Measurements from ENCODE around the gene FSCN2. TPM values are rescaled to one million over a fixed set of nuclear protein-coding genes. Genes with fewer than 3 reads are reported as not detected.

Gene FSCN2
- polyA plus RNA-seq, 10 donors = 1.6 to 3.8 (median 2.3) TPM

- no peak for DNase-seq
Measured at GRCh38 chr17:81556175-81556691, 28.1 kb downstream of the FSCN2 start.

DNA sequence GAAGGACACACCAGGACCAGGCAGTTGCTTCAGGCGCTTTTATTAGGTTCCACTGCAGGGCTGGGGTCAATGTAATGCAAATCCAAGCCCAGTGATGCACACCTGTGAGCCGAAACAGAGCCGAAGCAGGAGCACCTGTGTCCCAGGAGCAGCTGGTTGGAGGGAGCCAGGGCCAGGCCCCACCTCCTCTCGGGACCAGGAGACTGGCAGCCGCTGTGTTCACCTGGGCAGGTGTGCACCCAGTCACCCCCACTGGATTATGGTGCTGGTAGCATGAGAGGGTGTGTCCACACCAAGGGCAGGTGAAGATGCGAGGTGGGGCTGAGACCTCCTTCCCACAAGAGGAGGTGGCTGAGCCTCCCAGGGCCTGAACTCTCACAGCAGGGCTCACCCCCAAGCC is 28.7 kb downstream of the FSCN2 start:
- no peak for DNase-seq

DNA sequence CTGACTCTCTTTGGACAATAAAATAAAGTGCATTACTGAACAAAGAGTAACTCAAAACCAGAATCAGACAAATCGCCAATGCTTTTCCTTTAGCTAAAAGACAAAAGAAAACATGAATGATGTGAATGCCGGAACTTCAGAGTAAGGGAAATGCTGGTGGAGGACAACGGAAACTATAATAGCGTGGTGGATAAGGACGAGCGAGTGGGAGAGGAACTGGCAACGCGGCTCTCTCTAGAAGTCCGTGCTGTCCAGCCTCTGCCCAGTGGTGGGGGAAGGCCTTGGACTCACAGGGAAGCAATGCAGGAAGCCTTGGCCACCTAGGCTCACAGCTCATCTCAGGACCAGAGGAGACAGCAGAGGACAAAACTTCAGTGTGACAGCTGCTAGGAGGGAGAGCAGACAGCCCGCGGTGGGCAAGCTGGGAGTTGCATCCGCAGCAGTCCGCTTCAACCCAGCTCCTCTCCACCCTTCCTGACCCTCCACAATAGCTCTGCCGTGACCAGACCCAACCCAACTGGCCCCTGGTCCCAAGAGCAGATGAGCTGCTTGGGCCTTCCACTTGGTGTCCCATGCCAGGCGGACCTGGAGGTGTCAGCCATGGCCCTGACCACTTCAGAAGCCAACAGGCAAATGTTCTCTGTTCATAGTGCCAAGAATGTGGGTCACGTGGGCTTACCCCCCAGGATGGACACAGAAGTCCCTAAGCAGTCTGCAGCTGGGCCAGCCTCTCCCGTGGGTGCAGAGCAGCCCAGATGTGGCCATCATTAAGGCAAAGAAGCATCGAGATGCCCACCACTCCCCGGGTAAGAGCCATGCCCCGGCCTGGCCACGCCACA is 29.3 kb downstream of the FSCN2 start:
- no peak for DNase-seq

GRCh38 chr17:81558115-81558468 is 29.9 kb downstream of the FSCN2 start:
- no peak for DNase-seq

- no peak for DNase-seq
Measured at GRCh38 chr17:81558941-81559806, 31.0 kb downstream of the FSCN2 start.

- no peak for DNase-seq
Measured at GRCh38 chr17:81561494-81561885, 33.3 kb downstream of the FSCN2 start.

- no peak for DNase-seq
Measured at GRCh38 chr17:81563861-81564586, 35.8 kb downstream of the FSCN2 start.

- DNase-seq = no peak
Measured at GRCh38 chr17:81564778-81565177, 36.6 kb downstream of the FSCN2 start.

DNA sequence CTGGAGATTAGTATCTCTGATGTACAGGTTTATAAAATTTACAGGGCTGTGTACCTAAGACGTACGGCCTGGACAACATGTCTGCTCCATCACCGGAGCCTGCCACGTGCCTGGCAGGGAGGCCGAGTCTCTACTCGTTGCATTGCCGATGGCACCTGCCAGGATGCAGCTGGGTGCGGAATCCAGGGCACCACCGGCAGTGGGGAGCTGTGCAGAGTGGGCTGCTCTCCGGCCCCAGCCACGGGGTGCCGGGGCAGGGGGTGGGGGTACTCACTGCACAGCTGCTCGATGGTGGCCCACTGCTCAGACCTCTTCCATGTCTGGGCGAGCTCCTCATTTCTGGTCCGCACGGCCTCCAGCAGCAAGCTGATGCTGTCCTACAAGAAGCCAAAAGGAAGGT is 37.1 kb downstream of the FSCN2 start:
- DNase-seq = no peak

GRCh38 chr17:81566461-81567126 is 38.4 kb downstream of the FSCN2 start:
- peak; percentile 85 to 96 (median 93) for DNase-seq

DNA sequence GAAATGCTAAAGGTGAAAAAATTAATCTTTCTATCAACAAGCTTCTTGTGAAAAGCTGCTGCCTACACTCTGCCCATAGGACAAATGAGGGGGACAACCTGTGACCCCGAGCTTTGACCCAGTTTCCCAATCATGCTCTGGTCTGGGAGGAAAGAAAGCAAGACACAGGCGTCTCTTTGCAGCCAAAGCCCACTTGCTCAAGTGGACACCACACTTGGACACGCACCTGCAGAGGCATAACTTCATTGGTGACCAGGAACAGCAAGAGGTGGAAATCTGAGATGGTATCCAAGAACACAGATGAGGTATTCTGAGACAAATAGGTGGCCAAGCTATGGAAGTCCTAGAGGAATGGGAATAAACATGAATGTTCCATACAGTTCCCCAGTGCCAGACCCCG is 39.0 kb downstream of the FSCN2 start:
- peak in 1 of 3 donors; percentile 44 for DNase-seq

DNA sequence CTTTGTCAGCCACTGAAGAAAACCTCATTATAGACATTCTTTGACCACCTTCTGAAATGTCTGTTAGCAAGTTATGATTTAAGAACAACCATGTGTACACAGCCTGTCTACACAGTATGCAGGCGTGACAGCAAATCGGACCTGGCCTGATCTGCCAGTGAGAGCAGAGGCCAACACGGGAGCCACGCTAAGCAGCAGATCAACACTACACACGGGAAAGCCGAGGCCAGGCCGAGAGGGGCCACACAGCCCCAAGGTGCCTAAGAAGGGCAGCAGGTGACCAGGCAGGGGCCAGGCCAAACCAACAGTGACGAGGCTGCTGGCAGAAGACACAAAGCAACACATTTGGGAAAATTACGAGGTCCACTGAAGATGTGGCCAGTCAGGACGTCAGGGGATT is 40.2 kb downstream of the FSCN2 start:
- DNase-seq = no peak

GRCh38 chr17:81569986-81570514 is 41.9 kb downstream of the FSCN2 start:
- no peak for DNase-seq

- DNase-seq = no peak
Measured at GRCh38 chr17:81570964-81571363, 42.8 kb downstream of the FSCN2 start.

- DNase-seq = no peak
Measured at GRCh38 chr17:81572563-81573168, 44.5 kb downstream of the FSCN2 start.

- DNase-seq = no peak
Measured at GRCh38 chr17:81573794-81574642, 45.8 kb downstream of the FSCN2 start.

GRCh38 chr17:81574643-81574956 is 46.4 kb downstream of the FSCN2 start:
- no peak for DNase-seq

- no peak for DNase-seq
Measured at GRCh38 chr17:81575836-81576235, 47.7 kb downstream of the FSCN2 start.

GRCh38 chr17:81576621-81577277 is 48.6 kb downstream of the FSCN2 start:
- peak in 1 of 3 donors; percentile 42 for DNase-seq
